HepG2 (cell line): Measurements from ENCODE around the gene TANC1. TPM values are rescaled to one million over a fixed set of nuclear protein-coding genes. Genes with fewer than 3 reads are reported as not detected.

Experiments
- ATAC-seq: fragments of 200-7000 bp; cut with Tn5 transposase; 3 replicates; pipeline ENCODE4 v1.9.1; 2020; ENCODE audit warnings: mild to moderate bottlenecking, moderate library complexity
- BruUV-seq: library from RNA; stranded (reverse); fragments of 400-500 nt; replicated peaks from 2 replicates; lab custom pipeline; 2021; lab: Mats Ljungman, UMichigan
- CTCF ChIA-PET: fragments of 300-600 bp; formaldehyde crosslinking; extraction: SDS; loops from one replicate; lab custom pipeline; 2021; ENCODE audit warnings: low total read pairs, inconsistent platforms, low intra/inter-chr PET ratio; lab: Yijun Ruan, JAX
- POLR2A ChIA-PET: fragments of 350-600 bp; sonication (Branson Sonifier 250); formaldehyde crosslinking; loops from one replicate; lab custom pipeline; 2020; ENCODE audit warnings: antibody characterized with exemption, inconsistent platforms; lab: Yijun Ruan, JAX
- DNase-seq: peaks from one replicate; pipeline ENCODE4 v3.0.0-alpha.2; 2015; ENCODE audit warnings: low spot score
- FAIRE-seq: peaks from 3 replicates; lab custom pipeline; 2011; peaks lifted over from hg19 to GRCh38; lab: Jason Lieb, UNC
- H2AFZ ChIP-seq: one replicate; pipeline ENCODE4 v1.6.1; 2011; ENCODE audit warnings: low read length, inconsistent platforms
- H3K27ac ChIP-seq: fragments of 300-600 bp; 3 replicates; pipeline ENCODE4 v1.8.0; 2011; ENCODE audit warnings: mixed run types, mild to moderate bottlenecking, mixed read lengths, low read length, inconsistent platforms; ENCODE audit not compliant: insufficient read depth; ENCODE audit errors: extremely low read length
- H3K27me3 ChIP-seq, 2 experiments: fragments of 200-600 bp in 1 of 2; 2 replicates in 1 of 2; 3 replicates in 1 of 2; pipeline versions ENCODE4 v1.6.0 to v1.8.0; 2011; ENCODE audit warnings: low read length in 2 of 2, mild to moderate bottlenecking in 2 of 2, moderate library complexity in 2 of 2, inconsistent platforms in 1 of 2; ENCODE audit not compliant: insufficient read depth in 2 of 2, control insufficient read depth in 1 of 2
- H3K36me3 ChIP-seq, 2 experiments: fragments of 200-600 bp in 1 of 2; replicated peaks in 1 of 2; 2 replicates in 1 of 2; 3 replicates in 1 of 2; pipeline versions ENCODE4 v1.5.1 to v1.8.0; 2011; ENCODE audit warnings: low read length in 2 of 2, inconsistent platforms in 1 of 2; ENCODE audit not compliant: insufficient read depth in 2 of 2, control insufficient read depth in 1 of 2
- H3K4me1 ChIP-seq: 2 replicates; pipeline ENCODE4 v1.5.1; 2012; ENCODE audit warnings: low read length, inconsistent platforms; ENCODE audit not compliant: insufficient read depth
- H3K4me2 ChIP-seq: 2 replicates; pipeline ENCODE4 v1.6.0; 2011; ENCODE audit warnings: low read depth, low read length, inconsistent platforms
- H3K4me3 ChIP-seq, 3 experiments: fragments of 200-600 bp in 1 of 3; sonication (generic), shearing (Covaris generic) in 1 of 3; replicated peaks in 1 of 3; 2 replicates each; pipeline ENCODE4 v1.5.1; 2011 to 2016; ENCODE audit warnings: low read length in 3 of 3, inconsistent platforms in 2 of 3, low read depth in 2 of 3, mild to moderate bottlenecking in 2 of 3, control low read depth in 1 of 3, mixed read lengths in 1 of 3; ENCODE audit not compliant: insufficient read depth in 1 of 3
- H3K79me2 ChIP-seq: one replicate; pipeline ENCODE4 v1.6.1; 2011; ENCODE audit warnings: low read length, inconsistent platforms; ENCODE audit not compliant: insufficient read depth
- H3K9ac ChIP-seq: 2 replicates; pipeline ENCODE4 v1.6.0; 2011; ENCODE audit warnings: mild to moderate bottlenecking, low read depth, low read length, inconsistent platforms; ENCODE audit not compliant: insufficient read depth
- H3K9me3 ChIP-seq: 2 replicates; pipeline ENCODE4 v1.5.1; 2012; ENCODE audit warnings: mild to moderate bottlenecking, low read length
- H4K20me1 ChIP-seq: 2 replicates; pipeline ENCODE4 v1.6.0; 2011; ENCODE audit warnings: inconsistent platforms, mild to moderate bottlenecking, low read length, moderate library complexity; ENCODE audit not compliant: insufficient read depth
- DBP ChIP-seq: sonication (generic); formaldehyde crosslinking; IDR thresholded peaks from 2 replicates; pipeline ENCODE4 v1.4.0; 2020; ENCODE audit warnings: missing genetic modification reagents; ENCODE audit errors: not compliant biosample characterization
- IRF2 ChIP-seq: IDR thresholded peaks from 2 replicates; pipeline ENCODE4 v1.6.1; 2018; ENCODE audit warnings: missing genetic modification reagents, missing compliant biosample characterization
- PTBP1 ChIP-seq: fragments of 200-400 bp; formaldehyde crosslinking; IDR thresholded peaks from 2 replicates; pipeline ENCODE4 v1.6.1; 2018; ENCODE audit warnings: low read length, low read depth; ENCODE audit not compliant: poor library complexity, severe bottlenecking
- ZNF766 ChIP-seq: sonication (generic); formaldehyde crosslinking; IDR thresholded peaks from 2 replicates; pipeline ENCODE4 v1.5.0; 2020; ENCODE audit warnings: missing genetic modification reagents, borderline replicate concordance
- WGBS: methylation state at CpG from one replicate; pipeline ENCODE4 v1.1.6; 2017; ENCODE audit warnings: low lambda C conversion rate; 5-methylcytosine and 5-hydroxymethylcytosine counted together
- in situ Hi-C: cut with HindIII; loops from 2 replicates; pipeline ENCODE4 v1.10.0; 2017; ENCODE audit warnings: low pct_unique_long_range_greater_than_20kb; ENCODE audit not compliant: extremely low pct_ligation_motif_present
- intact Hi-C: fragments of 100-400 bp; cut with micrococcal nuclease; formaldehyde crosslinking; loops from one replicate; pipeline ENCODE4 v1.10.0; 2022; ENCODE audit not compliant: unreplicated experiment
- polyA plus RNA-seq, 8 experiments: library from polyadenylated mRNA; depleted of rRNA in 3 of 8; stranded (reverse) in 7 of 8; unstranded in 1 of 8; fragments of >200 nt; fragmentation: Illumina TruSeq in 4 of 8; extraction: Trizol in 4 of 8; gene quantifications; 2 replicates each; pipeline versions ENCODE4 v1.2.1 to v1.2.3, GENCODE V29; 2011 to 2016; ENCODE audit warnings: low read depth in 4 of 8, missing spikeins in 1 of 8, mixed read lengths in 1 of 8; ENCODE audit not compliant: insufficient read depth in 1 of 8
- total RNA-seq, 5 experiments: library from RNA; depleted of rRNA; stranded (reverse); fragments of >200 nt; fragmentation: Illumina TruSeq; extraction: Trizol; gene quantifications; 2 replicates each; pipeline ENCODE4 v1.2.3, GENCODE V29; 2016; ENCODE audit warnings: low read depth in 1 of 5
- TF ChIP-seq, protein P1 (sequence below), 2 experiments: fragments of 450-650 bp in 1 of 2; sonication (generic) in 1 of 2; formaldehyde crosslinking; IDR thresholded peaks; 2 replicates each; pipeline versions ENCODE4 v1.5.0 to v1.8.0; 2020 to 2022; ENCODE audit warnings: mild to moderate bottlenecking in 1 of 2, missing genetic modification reagents in 1 of 2
- TF ChIP-seq, protein P2 (sequence below): sonication (generic); formaldehyde crosslinking; IDR thresholded peaks from 2 replicates; pipeline ENCODE4 v1.5.0; 2020; ENCODE audit warnings: mild to moderate bottlenecking, missing genetic modification reagents, borderline replicate concordance
- TF ChIP-seq, protein P3 (sequence below): sonication (generic); formaldehyde crosslinking; IDR thresholded peaks from 2 replicates; pipeline ENCODE4 v1.9.0; 2021; ENCODE audit warnings: mild to moderate bottlenecking, missing genetic modification reagents

The TANC1 gene
- total and polyA plus RNA-seq, 2 of the 13 experiments (the other 11 are each of a cell fraction or from before 2014, with no cell fraction given): 2.3 to 5.6 TPM

DNA sequence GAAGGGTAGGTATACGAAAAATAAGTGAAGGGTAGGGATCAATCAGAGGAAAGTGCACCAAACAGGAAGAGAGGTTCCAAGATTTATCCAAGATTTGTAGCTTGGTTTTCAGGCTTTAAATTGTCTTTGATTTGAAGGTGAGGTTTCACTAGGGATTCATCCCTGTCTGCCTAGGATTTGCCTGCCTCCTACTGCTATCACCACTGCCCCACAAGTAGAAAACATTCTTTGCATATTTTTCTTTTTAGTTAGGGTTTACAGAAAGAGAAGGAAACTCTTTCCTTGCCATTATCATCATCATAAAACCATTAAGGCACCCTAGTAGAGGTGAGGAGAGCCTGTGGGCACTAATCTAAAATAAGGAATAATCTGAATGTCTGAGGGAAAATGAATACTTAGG, 45.8 kb upstream of the TANC1 start (continued):
- no peak for TF ChIP-seq DBP (CRISPR knock-in tag)
- TF ChIP-seq, protein P1, sequence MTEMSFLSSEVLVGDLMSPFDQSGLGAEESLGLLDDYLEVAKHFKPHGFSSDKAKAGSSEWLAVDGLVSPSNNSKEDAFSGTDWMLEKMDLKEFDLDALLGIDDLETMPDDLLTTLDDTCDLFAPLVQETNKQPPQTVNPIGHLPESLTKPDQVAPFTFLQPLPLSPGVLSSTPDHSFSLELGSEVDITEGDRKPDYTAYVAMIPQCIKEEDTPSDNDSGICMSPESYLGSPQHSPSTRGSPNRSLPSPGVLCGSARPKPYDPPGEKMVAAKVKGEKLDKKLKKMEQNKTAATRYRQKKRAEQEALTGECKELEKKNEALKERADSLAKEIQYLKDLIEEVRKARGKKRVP (CRISPR knock-in tag; IDR thresholded peaks at IDR 0.05): no peak

DNA sequence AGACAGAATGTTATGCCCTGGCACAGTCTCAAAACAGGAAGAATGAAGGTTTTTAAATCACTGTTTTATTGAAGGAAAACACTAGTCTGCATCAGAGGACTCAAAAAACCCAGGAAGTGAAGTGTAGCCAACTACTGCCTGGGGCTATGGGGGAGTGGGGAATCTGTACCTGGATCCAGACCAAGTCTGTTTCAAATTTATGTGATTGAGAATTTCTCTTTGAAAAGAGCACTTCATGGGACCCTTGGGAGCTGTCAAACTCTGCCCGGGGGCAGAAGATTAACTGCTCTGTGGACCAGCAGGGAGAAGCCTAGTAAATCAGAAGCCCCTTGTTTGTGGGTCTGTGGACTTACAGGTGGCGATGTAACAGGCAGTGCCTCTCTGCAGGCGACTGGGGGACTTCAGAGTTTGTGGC, 45.3 kb upstream of the TANC1 start:
- no peaks in the 10 kb centered on the region for H3K27me3 ChIP-seq
- H3K9me3 ChIP-seq: no peaks in the 10 kb centered on the region
- H3K4me1 ChIP-seq: no peaks in the 10 kb centered on the region
- CTCF ChIA-PET: no interaction called here
- 11% methylated on average over 3 of the region's 3 CpGs for WGBS
- no peak overlapping the region for H3K9ac ChIP-seq
- no peaks in the 10 kb centered on the region for H3K36me3 ChIP-seq
- POLR2A ChIA-PET: no interaction called here
- no peaks in the 10 kb centered on the region for H4K20me1 ChIP-seq
- H2AFZ ChIP-seq: no peak overlapping the region
- BruUV-seq: no TSS peak
- intact Hi-C loops: no loop called here
- ATAC-seq: no peak
- no peak overlapping the region for H3K4me3 ChIP-seq
- H3K79me2 ChIP-seq: no peaks in the 10 kb centered on the region
- no peak for DNase-seq
- H3K4me2 ChIP-seq: no peak overlapping the region
- in situ Hi-C loops: no loop called here
- no peak overlapping the region for H3K27ac ChIP-seq
- no peak for FAIRE-seq
- TF ChIP-seq, protein P2, sequence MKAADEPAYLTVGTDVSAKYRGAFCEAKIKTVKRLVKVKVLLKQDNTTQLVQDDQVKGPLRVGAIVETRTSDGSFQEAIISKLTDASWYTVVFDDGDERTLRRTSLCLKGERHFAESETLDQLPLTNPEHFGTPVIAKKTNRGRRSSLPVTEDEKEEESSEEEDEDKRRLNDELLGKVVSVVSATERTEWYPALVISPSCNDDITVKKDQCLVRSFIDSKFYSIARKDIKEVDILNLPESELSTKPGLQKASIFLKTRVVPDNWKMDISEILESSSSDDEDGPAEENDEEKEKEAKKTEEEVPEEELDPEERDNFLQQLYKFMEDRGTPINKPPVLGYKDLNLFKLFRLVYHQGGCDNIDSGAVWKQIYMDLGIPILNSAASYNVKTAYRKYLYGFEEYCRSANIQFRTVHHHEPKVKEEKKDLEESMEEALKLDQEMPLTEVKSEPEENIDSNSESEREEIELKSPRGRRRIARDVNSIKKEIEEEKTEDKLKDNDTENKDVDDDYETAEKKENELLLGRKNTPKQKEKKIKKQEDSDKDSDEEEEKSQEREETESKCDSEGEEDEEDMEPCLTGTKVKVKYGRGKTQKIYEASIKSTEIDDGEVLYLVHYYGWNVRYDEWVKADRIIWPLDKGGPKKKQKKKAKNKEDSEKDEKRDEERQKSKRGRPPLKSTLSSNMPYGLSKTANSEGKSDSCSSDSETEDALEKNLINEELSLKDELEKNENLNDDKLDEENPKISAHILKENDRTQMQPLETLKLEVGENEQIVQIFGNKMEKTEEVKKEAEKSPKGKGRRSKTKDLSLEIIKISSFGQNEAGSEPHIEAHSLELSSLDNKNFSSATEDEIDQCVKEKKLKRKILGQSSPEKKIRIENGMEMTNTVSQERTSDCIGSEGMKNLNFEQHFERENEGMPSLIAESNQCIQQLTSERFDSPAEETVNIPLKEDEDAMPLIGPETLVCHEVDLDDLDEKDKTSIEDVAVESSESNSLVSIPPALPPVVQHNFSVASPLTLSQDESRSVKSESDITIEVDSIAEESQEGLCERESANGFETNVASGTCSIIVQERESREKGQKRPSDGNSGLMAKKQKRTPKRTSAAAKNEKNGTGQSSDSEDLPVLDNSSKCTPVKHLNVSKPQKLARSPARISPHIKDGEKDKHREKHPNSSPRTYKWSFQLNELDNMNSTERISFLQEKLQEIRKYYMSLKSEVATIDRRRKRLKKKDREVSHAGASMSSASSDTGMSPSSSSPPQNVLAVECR (CRISPR knock-in tag): no peak
- TF ChIP-seq PTBP1 (no peak), DBP (CRISPR knock-in tag) (no peak), IRF2 (CRISPR knock-in tag) (no peak), ZNF766 (CRISPR knock-in tag) (no peak)
- TF ChIP-seq, protein P3, sequence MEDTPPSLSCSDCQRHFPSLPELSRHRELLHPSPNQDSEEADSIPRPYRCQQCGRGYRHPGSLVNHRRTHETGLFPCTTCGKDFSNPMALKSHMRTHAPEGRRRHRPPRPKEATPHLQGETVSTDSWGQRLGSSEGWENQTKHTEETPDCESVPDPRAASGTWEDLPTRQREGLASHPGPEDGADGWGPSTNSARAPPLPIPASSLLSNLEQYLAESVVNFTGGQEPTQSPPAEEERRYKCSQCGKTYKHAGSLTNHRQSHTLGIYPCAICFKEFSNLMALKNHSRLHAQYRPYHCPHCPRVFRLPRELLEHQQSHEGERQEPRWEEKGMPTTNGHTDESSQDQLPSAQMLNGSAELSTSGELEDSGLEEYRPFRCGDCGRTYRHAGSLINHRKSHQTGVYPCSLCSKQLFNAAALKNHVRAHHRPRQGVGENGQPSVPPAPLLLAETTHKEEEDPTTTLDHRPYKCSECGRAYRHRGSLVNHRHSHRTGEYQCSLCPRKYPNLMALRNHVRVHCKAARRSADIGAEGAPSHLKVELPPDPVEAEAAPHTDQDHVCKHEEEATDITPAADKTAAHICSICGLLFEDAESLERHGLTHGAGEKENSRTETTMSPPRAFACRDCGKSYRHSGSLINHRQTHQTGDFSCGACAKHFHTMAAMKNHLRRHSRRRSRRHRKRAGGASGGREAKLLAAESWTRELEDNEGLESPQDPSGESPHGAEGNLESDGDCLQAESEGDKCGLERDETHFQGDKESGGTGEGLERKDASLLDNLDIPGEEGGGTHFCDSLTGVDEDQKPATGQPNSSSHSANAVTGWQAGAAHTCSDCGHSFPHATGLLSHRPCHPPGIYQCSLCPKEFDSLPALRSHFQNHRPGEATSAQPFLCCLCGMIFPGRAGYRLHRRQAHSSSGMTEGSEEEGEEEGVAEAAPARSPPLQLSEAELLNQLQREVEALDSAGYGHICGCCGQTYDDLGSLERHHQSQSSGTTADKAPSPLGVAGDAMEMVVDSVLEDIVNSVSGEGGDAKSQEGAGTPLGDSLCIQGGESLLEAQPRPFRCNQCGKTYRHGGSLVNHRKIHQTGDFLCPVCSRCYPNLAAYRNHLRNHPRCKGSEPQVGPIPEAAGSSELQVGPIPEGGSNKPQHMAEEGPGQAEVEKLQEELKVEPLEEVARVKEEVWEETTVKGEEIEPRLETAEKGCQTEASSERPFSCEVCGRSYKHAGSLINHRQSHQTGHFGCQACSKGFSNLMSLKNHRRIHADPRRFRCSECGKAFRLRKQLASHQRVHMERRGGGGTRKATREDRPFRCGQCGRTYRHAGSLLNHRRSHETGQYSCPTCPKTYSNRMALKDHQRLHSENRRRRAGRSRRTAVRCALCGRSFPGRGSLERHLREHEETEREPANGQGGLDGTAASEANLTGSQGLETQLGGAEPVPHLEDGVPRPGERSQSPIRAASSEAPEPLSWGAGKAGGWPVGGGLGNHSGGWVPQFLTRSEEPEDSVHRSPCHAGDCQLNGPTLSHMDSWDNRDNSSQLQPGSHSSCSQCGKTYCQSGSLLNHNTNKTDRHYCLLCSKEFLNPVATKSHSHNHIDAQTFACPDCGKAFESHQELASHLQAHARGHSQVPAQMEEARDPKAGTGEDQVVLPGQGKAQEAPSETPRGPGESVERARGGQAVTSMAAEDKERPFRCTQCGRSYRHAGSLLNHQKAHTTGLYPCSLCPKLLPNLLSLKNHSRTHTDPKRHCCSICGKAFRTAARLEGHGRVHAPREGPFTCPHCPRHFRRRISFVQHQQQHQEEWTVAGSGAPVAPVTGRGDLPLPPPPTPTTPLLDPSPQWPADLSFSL (CRISPR knock-in tag): no peak
